CD4-positive, alpha-beta T cell (primary cell): ENCODE results near the gene CEP70. TPM values are rescaled to one million over a fixed set of nuclear protein-coding genes. Genes with fewer than 3 reads are reported as not detected.

Experiments
- ATAC-seq: fragments of 200-7000 bp; cut with Tn5 transposase; one replicate; pipeline ENCODE4 v1.10.0; 2022; ENCODE audit warnings: mild to moderate bottlenecking; ENCODE audit not compliant: poor library complexity
- CTCF ChIA-PET: fragments of 350-600 bp; sonication (Branson Sonifier 250); formaldehyde crosslinking; loops from one replicate; lab custom pipeline; 2021; ENCODE audit warnings: antibody characterized with exemption, inconsistent platforms; lab: Charles Lee
- POLR2A ChIA-PET: fragments of 350-600 bp; sonication (Branson Sonifier 250); formaldehyde crosslinking; loops from one replicate; lab custom pipeline; 2021; ENCODE audit warnings: antibody characterized with exemption, inconsistent platforms; lab: Charles Lee
- DNase-seq, 14 experiments: peaks; one replicate each; pipeline ENCODE4 v3.0.0-alpha.2; 2013 to 2020; ENCODE audit warnings: mixed read lengths in 2 of 14
- H3K27ac ChIP-seq, 2 donors: one replicate each; pipeline versions ENCODE4 v1.5.1 to v1.7.0; 2013; ENCODE audit warnings: low read length in 2 of 2, low read depth in 1 of 2, mild to moderate bottlenecking in 1 of 2
- H3K27me3 ChIP-seq, 2 experiments: 1 replicate in 1 of 2; 2 replicates in 1 of 2; pipeline versions ENCODE4 v1.6.1 to v1.7.0; 2013; ENCODE audit warnings: low read length in 2 of 2, control low read depth in 1 of 2, mild to moderate bottlenecking in 1 of 2, moderate library complexity in 1 of 2; ENCODE audit not compliant: insufficient read depth in 2 of 2, control insufficient read depth in 1 of 2
- H3K36me3 ChIP-seq: one replicate; pipeline ENCODE4 v1.6.1; 2013; ENCODE audit warnings: low read length, control low read depth; ENCODE audit not compliant: insufficient read depth
- H3K4me1 ChIP-seq: one replicate; pipeline ENCODE4 v1.6.1; 2013; ENCODE audit warnings: low read length, control low read depth; ENCODE audit not compliant: insufficient read depth
- H3K4me3 ChIP-seq: one replicate; pipeline ENCODE4 v1.5.1; 2013; ENCODE audit warnings: mild to moderate bottlenecking, low read length, moderate library complexity
- H3K9me3 ChIP-seq, 2 experiments: 1 replicate in 1 of 2; 2 replicates in 1 of 2; pipeline versions ENCODE4 v1.6.1 to v1.7.0; 2013; ENCODE audit warnings: low read length in 2 of 2, mild to moderate bottlenecking in 2 of 2, control low read depth in 1 of 2, moderate library complexity in 1 of 2; ENCODE audit not compliant: control insufficient read depth in 1 of 2, insufficient read depth in 1 of 2
- H3K27ac Mint-ChIP-seq: one replicate; pipeline ENCODE4 v1.8.0; 2020; ENCODE audit warnings: mixed read lengths
- H3K27me3 Mint-ChIP-seq: one replicate; pipeline ENCODE4 v1.8.0; 2021; ENCODE audit warnings: mixed read lengths
- H3K36me3 Mint-ChIP-seq: one replicate; pipeline ENCODE4 v1.8.0; 2021; ENCODE audit warnings: low read depth, mixed read lengths
- H3K4me1 Mint-ChIP-seq: one replicate; pipeline ENCODE4 v1.8.0; 2021; ENCODE audit warnings: low read depth, mixed read lengths
- H3K4me3 Mint-ChIP-seq: one replicate; pipeline ENCODE4 v1.8.0; 2020; ENCODE audit warnings: mild to moderate bottlenecking, mixed read lengths
- H3K9me3 Mint-ChIP-seq: one replicate; pipeline ENCODE4 v1.8.0; 2020; ENCODE audit warnings: mixed read lengths
- intact Hi-C, 2 experiments: fragments of 100-400 bp; cut with DNase I in 1 of 2; cut with micrococcal nuclease in 1 of 2; formaldehyde crosslinking; loops; one replicate each; pipeline versions ENCODE4 v1.15.1 to v1.9.0; 2023 to 2025; cut with DNase I, micrococcal nuclease
- total RNA-seq, 174 experiments: library from RNA in 2 of 174; stranded (reverse) in 2 of 174; gene quantifications; one replicate each; pipeline ENCODE4 v1.2.3 and lab custom pipeline; 2021 to 2026
- TF ChIP-seq, protein P1 (sequence below): fragments of 200-600 bp; IDR thresholded peaks from one replicate; pipeline ENCODE4 v1.8.0; 2022; ENCODE audit warnings: antibody characterized with exemption, mild to moderate bottlenecking

The CEP70 gene
- total RNA-seq, 2 experiments from 2014 or later, result 21.5 to 23.0 TPM

DNA sequence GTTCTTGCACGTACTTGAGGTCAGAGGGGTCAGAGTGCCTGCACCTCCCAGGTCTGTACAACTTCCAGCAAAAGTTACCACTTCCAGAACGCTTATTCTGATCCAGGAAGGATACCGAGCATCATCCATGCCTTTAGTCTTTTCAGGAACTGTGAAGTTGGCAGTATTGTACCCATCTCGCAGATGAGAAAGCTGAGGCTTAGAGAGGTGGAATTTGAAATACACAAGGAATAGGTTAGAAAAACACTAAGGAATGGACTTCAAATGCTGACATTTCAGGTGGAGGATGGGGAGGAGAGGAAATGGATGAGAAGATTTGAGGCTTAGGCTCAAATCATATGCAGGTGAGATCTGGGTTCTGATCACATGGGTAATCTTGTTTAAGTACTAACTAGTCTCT, 148.4 kb downstream of the CEP70 start:
- no peaks in the 10 kb centered on the region for H3K27me3 Mint-ChIP-seq
- Histone ChIP-seq H3K36me3 (no peaks in the 10 kb centered on the region), H3K4me1 (no peaks in the 10 kb centered on the region), H3K27ac (no peak overlapping the region), H3K27me3 (no peaks in the 10 kb centered on the region), H3K9me3 (no peaks in the 10 kb centered on the region), H3K4me3 (no peak overlapping the region)
- no peaks in the 10 kb centered on the region for H3K4me1 Mint-ChIP-seq
- intact Hi-C loops, result no loop called here
- no peak overlapping the region for H3K27ac Mint-ChIP-seq
- H3K36me3 Mint-ChIP-seq, result no peaks in the 10 kb centered on the region
- TF ChIP-seq, protein P1, sequence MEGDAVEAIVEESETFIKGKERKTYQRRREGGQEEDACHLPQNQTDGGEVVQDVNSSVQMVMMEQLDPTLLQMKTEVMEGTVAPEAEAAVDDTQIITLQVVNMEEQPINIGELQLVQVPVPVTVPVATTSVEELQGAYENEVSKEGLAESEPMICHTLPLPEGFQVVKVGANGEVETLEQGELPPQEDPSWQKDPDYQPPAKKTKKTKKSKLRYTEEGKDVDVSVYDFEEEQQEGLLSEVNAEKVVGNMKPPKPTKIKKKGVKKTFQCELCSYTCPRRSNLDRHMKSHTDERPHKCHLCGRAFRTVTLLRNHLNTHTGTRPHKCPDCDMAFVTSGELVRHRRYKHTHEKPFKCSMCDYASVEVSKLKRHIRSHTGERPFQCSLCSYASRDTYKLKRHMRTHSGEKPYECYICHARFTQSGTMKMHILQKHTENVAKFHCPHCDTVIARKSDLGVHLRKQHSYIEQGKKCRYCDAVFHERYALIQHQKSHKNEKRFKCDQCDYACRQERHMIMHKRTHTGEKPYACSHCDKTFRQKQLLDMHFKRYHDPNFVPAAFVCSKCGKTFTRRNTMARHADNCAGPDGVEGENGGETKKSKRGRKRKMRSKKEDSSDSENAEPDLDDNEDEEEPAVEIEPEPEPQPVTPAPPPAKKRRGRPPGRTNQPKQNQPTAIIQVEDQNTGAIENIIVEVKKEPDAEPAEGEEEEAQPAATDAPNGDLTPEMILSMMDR, result no peak
- POLR2A ChIA-PET, result no interaction called here
- DNase-seq, result no peak
- no peak for ATAC-seq
- no peaks in the 10 kb centered on the region for H3K9me3 Mint-ChIP-seq
- CTCF ChIA-PET, result no interaction called here
- H3K4me3 Mint-ChIP-seq, result no peak overlapping the region

DNA sequence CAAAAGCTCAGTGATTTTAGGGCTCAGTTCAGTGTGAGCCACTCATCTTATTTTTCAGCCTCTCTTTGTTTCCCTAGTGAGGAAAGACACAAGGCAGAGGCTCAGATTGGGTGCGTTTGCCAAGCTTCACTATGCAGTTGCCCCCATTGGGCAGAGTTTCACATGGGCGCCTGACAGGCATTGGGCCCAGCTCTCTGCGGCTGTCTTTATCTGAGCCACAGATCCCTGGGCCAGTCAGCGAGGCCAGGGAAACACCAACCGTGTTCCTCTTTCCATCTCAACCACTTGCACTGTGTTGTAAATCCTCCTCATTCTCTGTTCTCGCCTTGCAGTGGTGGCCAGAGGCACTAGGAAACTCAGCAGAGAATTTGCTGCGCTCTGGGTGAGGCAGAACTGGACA, 148.8 kb downstream of the CEP70 start:
- Histone ChIP-seq H3K9me3 (no peaks in the 10 kb centered on the region), H3K4me3 (no peak overlapping the region), H3K27ac (no peak overlapping the region), H3K36me3 (no peaks in the 10 kb centered on the region), H3K27me3 (no peaks in the 10 kb centered on the region), H3K4me1 (no peaks in the 10 kb centered on the region)
- TF ChIP-seq, protein P1, result no peak
- H3K27ac Mint-ChIP-seq, result no peak overlapping the region
- H3K4me1 Mint-ChIP-seq, result no peaks in the 10 kb centered on the region
- POLR2A ChIA-PET, result no interaction called here
- no peaks in the 10 kb centered on the region for H3K36me3 Mint-ChIP-seq
- DNase-seq (no peak), ATAC-seq (no peak)
- no peaks in the 10 kb centered on the region for H3K9me3 Mint-ChIP-seq
- H3K4me3 Mint-ChIP-seq, result no peak overlapping the region
- CTCF ChIA-PET, result no interaction called here
- intact Hi-C loops, result no loop called here
- peaks cover under 1% of the 10 kb centered on the region for H3K27me3 Mint-ChIP-seq

Other genes with a start within 250 kb of the CEP70 start
- under 1 TPM; 0.45 to 0.47 TPM for gene MRAS, start 245.7 kb downstream of the CEP70 start, total RNA-seq
- under 1 TPM in 1 of 2 experiments, not detected in 1; 0.22 TPM for gene ESYT3, start 159.6 kb downstream of the CEP70 start, total RNA-seq
- gene FAIM, start 14.5 kb upstream of the CEP70 start, total RNA-seq, result 1 to 10 TPM; 1.5 to 1.6 TPM
- 10 to 100 TPM; 23.0 to 26.4 TPM for gene PIK3CB, start 240.7 kb upstream of the CEP70 start, total RNA-seq